ENCODE data around the gene CEP19.

GRCh38 chr3:196707566-196707965, 4.5 kb downstream of the CEP19 start:
- TF ChIP-seq EZH2phosphoT487 (IDR thresholded peaks at IDR 0.05; ENCODE audit: insufficient read depth, low read depth) = no peak
- TF ChIP-seq EZH2 (IDR thresholded peaks at IDR 0.05; ENCODE audit: insufficient read depth, poor library complexity, severe bottlenecking) = no peak
